Karpas-422 (cell line): ENCODE data around the gene EHD4. TPM values are rescaled to one million over a fixed set of nuclear protein-coding genes. Genes with fewer than 3 reads are reported as not detected.

Experiments
- DNase-seq: peaks from one replicate; pipeline ENCODE4 v3.0.0-alpha.2; 2015
- H2AFZ ChIP-seq: fragments of 200-600 bp; sonication (generic); 2 replicates; pipeline ENCODE4 v1.6.1; 2014; ENCODE audit warnings: antibody characterized with exemption, low read length, mixed read lengths
- H3K27ac ChIP-seq: fragments of 200-600 bp; sonication (generic); 2 replicates; pipeline ENCODE4 v1.5.1; 2014; ENCODE audit warnings: mild to moderate bottlenecking, low read length, moderate library complexity
- H3K27me3 ChIP-seq: fragments of 200-600 bp; sonication (generic); 2 replicates; pipeline ENCODE4 v1.6.1; 2014; ENCODE audit warnings: low read length, mixed read lengths
- H3K36me3 ChIP-seq: fragments of 200-600 bp; sonication (generic); 2 replicates; pipeline ENCODE4 v1.6.1; 2014; ENCODE audit warnings: low read length, mixed read lengths; ENCODE audit not compliant: insufficient read depth
- H3K4me1 ChIP-seq: fragments of 200-600 bp; sonication (generic); 2 replicates; pipeline ENCODE4 v1.6.1; 2014; ENCODE audit warnings: mild to moderate bottlenecking, low read length, mixed read lengths
- H3K4me2 ChIP-seq: fragments of 200-600 bp; sonication (generic); 2 replicates; pipeline ENCODE4 v1.6.1; 2014; ENCODE audit warnings: low read length, low read depth, mild to moderate bottlenecking; ENCODE audit not compliant: poor library complexity, severe bottlenecking
- H3K4me3 ChIP-seq: fragments of 200-600 bp; sonication (generic); 2 replicates; pipeline ENCODE4 v1.5.1; 2014; ENCODE audit warnings: mild to moderate bottlenecking, antibody characterized with exemption, low read length, mixed read lengths
- H3K79me2 ChIP-seq: fragments of 200-600 bp; sonication (generic); 2 replicates; pipeline ENCODE4 v1.6.1; 2014; ENCODE audit warnings: mild to moderate bottlenecking, low read length, mixed read lengths
- H3K9ac ChIP-seq: fragments of 200-600 bp; sonication (generic); 2 replicates; pipeline ENCODE4 v1.6.0; 2014; ENCODE audit warnings: low read length
- H3K9me2 ChIP-seq: fragments of 200-600 bp; sonication (generic), shearing (Covaris generic); replicated peaks from 2 replicates; pipeline ENCODE4 v1.6.0; 2014; ENCODE audit warnings: mild to moderate bottlenecking, low read length, moderate library complexity; ENCODE audit not compliant: insufficient read depth
- H3K9me3 ChIP-seq: fragments of 300-700, 200-600 bp; sonication (generic); 2 replicates; pipeline ENCODE4 v1.6.1; 2014; ENCODE audit warnings: low read length, mixed read lengths
- H4K20me1 ChIP-seq: fragments of 200-600 bp; sonication (generic); 2 replicates; pipeline ENCODE4 v1.6.1; 2014; ENCODE audit warnings: mild to moderate bottlenecking, antibody characterized with exemption, low read length, low read depth; ENCODE audit not compliant: insufficient read depth
- total RNA-seq: library from RNA; depleted of rRNA; stranded (reverse); fragments of >200 nt; shearing (Covaris generic); gene quantifications from 2 replicates; pipeline ENCODE4 v1.2.3, GENCODE V29; 2014; ENCODE audit warnings: low replicate concordance

Gene EHD4
- total RNA-seq, 1 experiment from 2014 or later: 19.9 TPM

DNA sequence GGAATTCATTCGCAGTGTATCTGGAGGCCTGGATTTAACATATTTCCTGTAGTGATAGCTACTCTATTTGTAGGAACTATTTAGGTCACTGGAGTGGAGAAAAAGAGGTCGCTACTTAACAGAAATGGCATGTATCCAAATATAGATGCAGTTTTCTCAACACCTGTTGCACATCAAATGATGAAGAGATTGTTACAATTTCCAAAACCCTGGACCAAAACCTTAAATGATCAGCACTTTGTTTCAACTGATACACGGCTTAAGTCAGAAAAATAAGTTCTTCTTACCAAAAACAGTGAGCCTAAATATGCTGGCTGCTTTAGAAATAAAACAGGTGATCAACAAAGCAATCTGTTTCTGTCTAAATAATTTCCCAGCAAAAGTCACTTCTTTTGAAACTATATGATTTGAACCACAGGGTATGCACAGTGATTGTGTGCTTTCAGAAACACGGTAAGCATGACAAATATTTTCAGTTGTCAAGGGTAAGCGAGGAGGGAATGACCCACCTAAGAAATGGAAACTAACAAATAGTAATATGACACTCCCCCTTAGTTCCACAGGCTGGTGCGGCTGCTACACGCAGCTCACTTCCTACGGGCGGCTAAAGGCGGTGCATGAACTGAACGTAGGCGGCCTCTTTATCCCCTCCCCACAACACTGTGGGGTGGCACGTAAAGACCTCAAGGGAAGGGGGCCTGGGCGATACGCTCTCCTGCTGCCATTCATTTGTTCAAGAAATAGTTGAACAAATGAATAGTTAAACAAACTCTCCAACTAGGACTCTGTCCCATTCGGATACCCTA lies 1.1 kb downstream of the EHD4 start:
- DNase-seq: peak; percentile 93
- Histone ChIP-seq H4K20me1 (peaks cover 3% of the 10 kb centered on the region; the same call in 1 of the 2 replicates), H3K27ac (peak overlapping the region; percentile 95), H3K9me2 (no peaks in the 10 kb centered on the region), H3K36me3 (no peaks in the 10 kb centered on the region), H3K79me2 (peaks cover 52% of the 10 kb centered on the region), H3K4me1 (peaks cover 62% of the 10 kb centered on the region), H3K9ac (peak overlapping the region; percentile 80), H3K4me2 (peak overlapping the region; percentile 90), H2AFZ (no peak overlapping the region), H3K4me3 (peak overlapping the region; percentile 80), H3K9me3 (no peaks in the 10 kb centered on the region), H3K27me3 (no peaks in the 10 kb centered on the region)

DNA sequence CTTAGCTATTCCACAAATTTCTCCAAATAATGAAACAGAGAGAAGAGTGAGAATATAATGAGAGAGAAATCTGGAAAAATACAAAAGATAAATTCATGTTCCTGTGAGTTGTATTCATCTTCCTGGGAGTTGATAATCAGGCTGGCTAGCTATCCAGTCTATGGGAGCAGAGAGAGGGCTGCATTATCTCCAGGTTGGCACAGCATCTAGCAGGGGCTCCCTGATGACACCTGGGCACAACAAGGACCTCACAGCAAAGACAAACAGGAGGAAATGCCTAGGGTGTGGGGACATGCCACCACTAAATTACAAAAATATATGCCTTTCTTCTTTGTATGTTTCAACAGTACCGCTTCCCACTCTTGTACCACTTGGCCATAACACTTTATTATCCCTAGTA lies 1.9 kb downstream of the EHD4 start:
- DNase-seq: no peak
- H2AFZ ChIP-seq: no peak overlapping the region
- peak overlapping the region; percentile 80 for H3K9ac ChIP-seq
- H3K79me2 ChIP-seq: peaks cover 60% of the 10 kb centered on the region
- peak overlapping the region; percentile 90 for H3K4me2 ChIP-seq
- no peaks in the 10 kb centered on the region for H3K9me3 ChIP-seq
- H3K4me1 ChIP-seq: peaks cover 57% of the 10 kb centered on the region
- H3K4me3 ChIP-seq: peak overlapping the region; percentile 80
- H3K27ac ChIP-seq: peak overlapping the region; percentile 95
- no peaks in the 10 kb centered on the region for H3K9me2 ChIP-seq
- no peaks in the 10 kb centered on the region for H3K27me3 ChIP-seq
- H3K36me3 ChIP-seq: no peaks in the 10 kb centered on the region
- H4K20me1 ChIP-seq: peaks cover 3% of the 10 kb centered on the region; the same call in 1 of the 2 replicates

DNA sequence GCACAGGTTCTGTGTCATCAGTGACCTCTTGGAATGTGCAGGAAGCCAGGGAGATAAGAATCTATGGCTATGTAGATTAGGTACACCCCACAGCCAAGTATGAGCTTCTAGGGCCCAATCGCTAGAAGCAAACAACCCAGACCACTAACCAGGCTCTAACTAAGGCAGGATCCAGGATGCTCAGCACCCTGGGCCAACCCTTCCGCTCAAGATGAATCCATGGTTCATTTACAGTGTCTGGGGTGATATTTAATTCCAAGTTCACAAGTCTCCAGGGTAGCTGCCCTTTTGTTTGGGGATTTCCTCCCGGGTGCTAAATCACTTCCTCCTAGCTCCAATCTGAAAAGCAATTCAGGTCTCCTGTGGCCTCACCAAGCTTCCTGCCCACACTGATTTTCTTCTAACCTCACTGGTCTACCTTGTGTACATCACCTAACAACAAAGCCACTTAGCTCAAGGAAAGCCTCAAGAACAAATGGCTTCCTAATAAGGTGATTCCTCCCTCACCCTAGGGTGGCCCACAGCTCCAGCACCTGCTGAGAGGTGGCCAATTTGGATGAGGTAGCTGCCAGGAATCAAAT lies 2.4 kb downstream of the EHD4 start:
- Histone ChIP-seq H3K9me3 (no peaks in the 10 kb centered on the region), H3K4me3 (peak overlapping the region; percentile 80), H3K27ac (peak overlapping the region; percentile 95), H4K20me1 (peaks cover 3% of the 10 kb centered on the region; the same call in 1 of the 2 replicates), H3K79me2 (peaks cover 65% of the 10 kb centered on the region), H3K36me3 (no peaks in the 10 kb centered on the region), H2AFZ (no peak overlapping the region), H3K4me1 (peaks cover 57% of the 10 kb centered on the region), H3K27me3 (no peaks in the 10 kb centered on the region), H3K4me2 (peak overlapping the region; percentile 90), H3K9ac (peak overlapping the region; percentile 80), H3K9me2 (no peaks in the 10 kb centered on the region)
- DNase-seq: peak; percentile 50

DNA sequence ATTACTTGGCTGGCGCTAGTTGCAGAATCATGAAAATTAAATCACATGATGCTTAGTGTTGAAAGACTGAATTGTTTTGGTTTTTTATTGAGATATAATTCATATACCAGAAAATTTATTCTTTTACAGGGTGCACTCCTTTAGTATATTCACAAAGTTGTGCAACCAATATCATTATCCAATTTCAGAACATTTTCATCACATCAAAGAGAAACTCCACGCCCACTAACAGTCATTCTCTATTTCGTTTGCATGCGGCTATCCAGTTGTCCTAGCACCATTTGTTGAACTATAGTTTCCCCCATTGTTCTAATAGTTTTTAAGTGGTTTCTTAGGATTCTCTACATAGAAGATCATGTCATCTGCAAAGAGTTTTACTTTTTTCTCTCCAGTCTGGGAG lies 3.7 kb downstream of the EHD4 start:
- Histone ChIP-seq H3K4me3 (peak overlapping the region; percentile 37; the same call in 1 of the 2 replicates), H3K79me2 (peaks cover 74% of the 10 kb centered on the region), H3K36me3 (no peaks in the 10 kb centered on the region), H3K4me1 (peaks cover 57% of the 10 kb centered on the region), H2AFZ (no peak overlapping the region), H3K4me2 (peak overlapping the region; percentile 90), H4K20me1 (peaks cover 3% of the 10 kb centered on the region; the same call in 1 of the 2 replicates), H3K27me3 (no peaks in the 10 kb centered on the region), H3K9ac (peak overlapping the region; percentile 51; the same call in 1 of the 2 replicates), H3K9me2 (no peaks in the 10 kb centered on the region), H3K9me3 (no peaks in the 10 kb centered on the region), H3K27ac (peak overlapping the region; percentile 95)
- DNase-seq: peak; percentile 60

DNA sequence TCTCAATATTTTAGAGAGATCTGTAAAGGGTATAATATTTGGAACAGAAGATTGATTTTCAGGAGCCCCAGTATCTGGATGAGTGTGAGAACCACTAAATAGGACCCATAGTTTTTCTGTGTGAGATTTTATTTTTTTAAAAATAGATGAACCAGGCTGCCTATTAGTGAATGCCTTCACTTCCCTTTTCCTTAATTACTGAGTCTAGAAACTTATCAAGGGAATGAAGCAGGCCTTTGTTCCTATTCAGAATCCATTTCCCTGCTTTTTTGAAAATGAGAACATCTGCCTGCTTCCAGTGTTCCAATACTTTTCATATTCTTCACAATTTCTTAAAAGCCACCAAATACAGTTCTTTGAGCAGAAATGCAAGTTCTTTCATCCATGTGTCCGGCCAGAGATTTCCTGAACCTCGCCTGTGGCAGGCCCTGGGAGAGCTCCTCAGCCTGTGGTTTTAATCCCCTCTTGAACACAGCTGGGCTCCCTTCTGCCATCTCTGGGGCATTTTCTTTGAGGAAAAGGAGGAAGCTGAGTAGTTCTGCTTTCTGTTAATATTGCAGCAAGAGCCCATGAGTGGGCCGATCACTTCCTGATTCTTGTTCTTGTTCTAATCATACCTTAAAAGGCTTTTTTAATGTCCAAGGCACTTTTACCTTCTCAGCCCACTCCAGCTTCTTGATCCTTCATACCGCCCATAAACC lies 4.7 kb downstream of the EHD4 start:
- Histone ChIP-seq H3K79me2 (peaks cover 78% of the 10 kb centered on the region), H3K27me3 (no peaks in the 10 kb centered on the region), H3K4me3 (peak overlapping the region; percentile 56), H3K36me3 (no peaks in the 10 kb centered on the region), H3K9me3 (no peaks in the 10 kb centered on the region), H4K20me1 (peaks cover 3% of the 10 kb centered on the region; the same call in 1 of the 2 replicates), H3K9me2 (no peaks in the 10 kb centered on the region), H3K27ac (peak overlapping the region; percentile 95), H3K9ac (peak overlapping the region; percentile 61), H2AFZ (no peak overlapping the region), H3K4me2 (peak overlapping the region; percentile 90), H3K4me1 (peaks cover 52% of the 10 kb centered on the region)
- DNase-seq: peak; percentile 92

DNA sequence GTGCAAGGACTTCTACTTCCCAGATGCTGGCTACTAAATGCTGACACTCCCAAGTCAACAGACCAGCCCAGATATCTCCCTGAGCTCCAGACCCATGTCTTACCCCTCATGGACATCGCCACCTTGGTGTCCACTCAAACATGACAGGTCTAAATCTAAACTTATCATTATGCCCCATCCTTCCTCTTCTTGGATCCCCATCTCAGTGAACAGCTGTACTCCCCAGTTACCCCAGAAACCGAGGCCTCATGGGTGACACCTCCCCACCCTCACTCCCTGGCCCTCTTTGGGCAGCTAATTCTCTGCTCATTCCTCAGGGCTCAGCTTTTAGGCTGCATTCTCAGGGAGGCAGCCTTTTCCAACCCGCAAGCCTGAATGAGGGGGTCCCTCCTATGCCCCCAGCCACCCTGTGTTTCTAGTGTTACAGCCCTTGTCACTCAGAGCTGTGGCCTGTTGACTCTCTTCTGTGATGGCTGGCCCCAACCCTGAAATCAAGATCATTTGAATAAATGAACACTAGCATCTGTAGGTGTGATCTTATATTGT lies 5.4 kb downstream of the EHD4 start:
- no peaks in the 10 kb centered on the region for H3K9me3 ChIP-seq

DNA sequence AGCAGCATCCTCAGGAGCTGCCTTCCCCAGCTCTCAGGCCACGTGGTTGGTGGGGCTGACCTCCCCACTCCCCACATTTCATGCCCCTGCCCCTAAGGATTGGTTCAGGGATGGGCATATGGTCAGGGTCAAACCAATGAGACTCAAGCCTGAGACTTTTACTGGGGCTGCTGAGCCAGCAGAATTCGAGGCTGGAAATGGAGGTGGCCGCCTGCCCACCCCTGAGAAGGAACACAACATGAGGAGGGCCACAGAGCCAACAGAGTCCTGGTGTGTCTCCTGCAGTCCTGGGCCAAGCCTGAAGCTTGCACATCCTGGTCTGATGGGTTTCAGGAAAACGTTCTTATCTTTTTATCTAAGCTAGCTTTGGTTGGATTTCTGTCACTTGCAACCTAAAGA lies 5.9 kb downstream of the EHD4 start:
- Histone ChIP-seq H4K20me1 (peaks cover 3% of the 10 kb centered on the region; the same call in 1 of the 2 replicates), H3K4me2 (peak overlapping the region; percentile 90), H3K27me3 (no peaks in the 10 kb centered on the region), H3K4me1 (peaks cover 52% of the 10 kb centered on the region), H3K4me3 (peak overlapping the region; percentile 56; the same call in 1 of the 2 replicates), H3K79me2 (peaks cover 84% of the 10 kb centered on the region), H3K27ac (peak overlapping the region; percentile 95), H3K9me3 (no peaks in the 10 kb centered on the region), H2AFZ (no peak overlapping the region), H3K36me3 (no peaks in the 10 kb centered on the region), H3K9ac (peak overlapping the region; percentile 61), H3K9me2 (no peaks in the 10 kb centered on the region)
- no peak for DNase-seq

More for the DNA sequence above, 5.4 kb downstream of the EHD4 start:
- no peaks in the 10 kb centered on the region for H3K36me3 ChIP-seq
- peak overlapping the region; percentile 56 for H3K4me3 ChIP-seq
- H2AFZ ChIP-seq: no peak overlapping the region
- no peaks in the 10 kb centered on the region for H3K27me3 ChIP-seq
- peaks cover 3% of the 10 kb centered on the region; the same call in 1 of the 2 replicates for H4K20me1 ChIP-seq
- peak; percentile 61 for DNase-seq
- peak overlapping the region; percentile 61 for H3K9ac ChIP-seq
- peak overlapping the region; percentile 95 for H3K27ac ChIP-seq
- H3K4me1 ChIP-seq: peaks cover 52% of the 10 kb centered on the region
- peaks cover 83% of the 10 kb centered on the region for H3K79me2 ChIP-seq
- H3K4me2 ChIP-seq: peak overlapping the region; percentile 90
- H3K9me2 ChIP-seq: no peaks in the 10 kb centered on the region
